Esophagus squamous epithelium (tissue), 5 donors: ENCODE measurements around the gene AXIN2. TPM values are rescaled to one million over a fixed set of nuclear protein-coding genes. Genes with fewer than 3 reads are reported as not detected.

Source experiments
- DNase-seq: peaks from one replicate; lab custom pipeline; 2025; lab: John Stamatoyannopoulos, UW
- H3K27ac ChIP-seq, 4 donors: fragments of 200-600 bp; sonication (generic); one replicate each; pipeline ENCODE4 v1.5.1; 2016 to 2019; ENCODE audit warnings: mild to moderate bottlenecking in 1 of 4
- H3K27me3 ChIP-seq, 4 donors: fragments of 200-600 bp; sonication (generic); 1 replicate in 3 of 4; 2 replicates in 1 of 4; pipeline versions ENCODE4 v1.5.1 to v1.6.0; 2017 to 2021; ENCODE audit warnings: antibody characterized with exemption in 1 of 4
- H3K36me3 ChIP-seq, 3 donors: fragments of 200-600 bp; sonication (generic); one replicate each; pipeline ENCODE4 v1.5.1; 2016 to 2019
- H3K4me1 ChIP-seq, 3 donors: fragments of 200-600 bp; sonication (generic); one replicate each; pipeline ENCODE4 v1.5.1; 2017 to 2019
- H3K4me3 ChIP-seq, 4 donors: fragments of 200-600 bp; sonication (generic); 1 replicate in 3 of 4; 2 replicates in 1 of 4; pipeline ENCODE4 v1.5.1; 2016 to 2019; ENCODE audit warnings: mild to moderate bottlenecking in 2 of 4, moderate library complexity in 1 of 4
- H3K9me3 ChIP-seq, 3 donors: fragments of 200-600 bp; sonication (generic); one replicate each; pipeline ENCODE4 v1.5.1; 2016 to 2019
- CTCF ChIP-seq, 6 experiments: fragments of 450-650 bp in 4 of 6; fragments of 200-600 bp in 2 of 6; sonication (generic) in 2 of 6; IDR thresholded peaks; one replicate each; pipeline ENCODE4 v1.5.1; 2016 to 2019; ENCODE audit warnings: antibody characterized with exemption in 6 of 6, mild to moderate bottlenecking in 4 of 6, moderate library complexity in 4 of 6
- POLR2A ChIP-seq, 4 donors: fragments of 450-650 bp; IDR thresholded peaks; one replicate each; pipeline ENCODE4 v1.6.1; 2017; ENCODE audit warnings: antibody characterized with exemption in 4 of 4, mild to moderate bottlenecking in 4 of 4, moderate library complexity in 3 of 4
- WGBS, 2 donors: methylation state at CpG; one replicate each; pipeline ENCODE4 v1.1.5; 2018; 5-methylcytosine and 5-hydroxymethylcytosine counted together
- intact Hi-C: fragments of 100-400 bp; cut with DNase I; formaldehyde crosslinking; loops from one replicate; pipeline ENCODE4 v1.15.0; 2022
- total RNA-seq, 4 donors: library from RNA; depleted of rRNA; stranded (reverse); fragments of >200 nt; gene quantifications; one replicate each; pipeline ENCODE4 v1.1.0, GENCODE V29; 2016
- donor health status: DM: yes; HTN: yes; CAD: no.

Gene AXIN2
- total RNA-seq, 4 donors from 2014 or later = 0.83 to 10.9 (median 6.2) TPM

GRCh38 chr17:65495122-65496055, 66.1 kb downstream of the AXIN2 start:
- intact Hi-C loops = no loop called here
- TF ChIP-seq POLR2A (IDR thresholded peaks at IDR 0.05) (no peak), CTCF (IDR thresholded peaks at IDR 0.05) (no peak)
- no peak for DNase-seq
- Histone ChIP-seq H3K9me3 (no peaks in the 10 kb centered on the region), H3K27me3 (peaks cover 0 to 13% (median 0%) of the 10 kb centered on the region in 4 donors), H3K36me3 (no peaks in the 10 kb centered on the region), H3K27ac (no peak overlapping the region), H3K4me3 (no peak overlapping the region), H3K4me1 (peaks cover 0 to 5% (median 0%) of the 10 kb centered on the region in 3 donors)
- 19 to 51% methylated on average over 17 to 18 of the region's 22 CpGs for WGBS, 2 donors

GRCh38 chr17:65489413-65490155, 71.9 kb downstream of the AXIN2 start:
- Histone ChIP-seq H3K9me3 (no peaks in the 10 kb centered on the region), H3K27ac (no peak overlapping the region), H3K27me3 (no peaks in the 10 kb centered on the region), H3K36me3 (no peaks in the 10 kb centered on the region), H3K4me1 (peaks cover 0 to 13% (median 3%) of the 10 kb centered on the region in 3 donors), H3K4me3 (no peak overlapping the region)
- WGBS, 2 donors = 74 to 79% methylated on average over 6 to 7 of the region's 7 CpGs
- intact Hi-C loops = no loop called here
- no peak for TF ChIP-seq POLR2A (IDR thresholded peaks at IDR 0.05)
- TF ChIP-seq CTCF (IDR thresholded peaks at IDR 0.05) = no peak
- DNase-seq = no peak

DNA sequence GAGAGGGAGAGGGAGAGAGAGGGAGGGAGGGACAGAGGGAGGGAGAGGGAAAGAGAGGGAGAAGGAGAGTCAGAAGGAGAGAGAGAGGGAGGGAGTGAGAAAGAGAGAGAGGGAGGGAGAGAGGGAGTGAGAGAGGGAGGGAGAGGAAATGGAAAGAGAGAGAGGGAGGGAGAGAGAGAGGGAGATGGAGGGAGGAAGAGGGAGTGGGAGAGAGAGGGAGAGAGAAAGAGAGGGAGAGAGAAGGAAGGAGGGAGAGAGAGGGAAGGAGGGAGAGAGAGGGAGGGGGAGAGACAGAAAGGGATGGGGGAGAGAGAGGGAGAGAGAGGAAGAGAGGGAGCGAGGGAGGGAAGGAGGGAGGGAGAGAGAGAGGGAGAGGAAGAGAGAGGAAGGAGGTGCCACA, 72.8 kb downstream of the AXIN2 start:
- H3K27ac ChIP-seq = no peak overlapping the region
- no peak for DNase-seq
- H3K4me1 ChIP-seq = peaks cover 0 to 13% (median 3%) of the 10 kb centered on the region in 3 donors
- H3K36me3 ChIP-seq = no peaks in the 10 kb centered on the region
- H3K4me3 ChIP-seq = no peak overlapping the region
- 100% methylated on average over 1 of the region's 1 CpG for WGBS, 2 donors
- no peak for TF ChIP-seq CTCF (IDR thresholded peaks at IDR 0.05)
- TF ChIP-seq POLR2A (IDR thresholded peaks at IDR 0.05) = no peak
- H3K27me3 ChIP-seq = no peaks in the 10 kb centered on the region
- H3K9me3 ChIP-seq = no peaks in the 10 kb centered on the region
- intact Hi-C loops = no loop called here

- intact Hi-C loops = no loop called here
- no peak overlapping the region for H3K4me3 ChIP-seq
- no peaks in the 10 kb centered on the region for H3K27me3 ChIP-seq
- H3K36me3 ChIP-seq = no peaks in the 10 kb centered on the region
- H3K9me3 ChIP-seq = no peaks in the 10 kb centered on the region
- TF ChIP-seq POLR2A (IDR thresholded peaks at IDR 0.05) = no peak
- TF ChIP-seq CTCF (IDR thresholded peaks at IDR 0.05) = no peak
- H3K4me1 ChIP-seq = peaks cover 0 to 13% (median 3%) of the 10 kb centered on the region in 3 donors
- DNase-seq = no peak
- H3K27ac ChIP-seq = no peak overlapping the region
Observed at GRCh38 chr17:65487990-65488389, 73.5 kb downstream of the AXIN2 start.

- Histone ChIP-seq H3K4me3 (no peak overlapping the region), H3K27ac (no peak overlapping the region), H3K27me3 (no peaks in the 10 kb centered on the region), H3K4me1 (peaks cover 0 to 13% (median 3%) of the 10 kb centered on the region in 3 donors), H3K9me3 (no peaks in the 10 kb centered on the region), H3K36me3 (no peaks in the 10 kb centered on the region)
- no peak for DNase-seq
- 92 to 94% methylated on average over 4 to 7 of the region's 7 CpGs for WGBS, 2 donors
- intact Hi-C loops = no loop called here
- TF ChIP-seq POLR2A (IDR thresholded peaks at IDR 0.05) (no peak), CTCF (IDR thresholded peaks at IDR 0.05) (no peak)
Observed at GRCh38 chr17:65487161-65487560, 74.3 kb downstream of the AXIN2 start.
